Fibroblast of skin of right biceps (primary cell): Measurements from ENCODE around the gene KRT39.
A peak's percentile ranks its signal among the peaks of the same experiment; 100 is the strongest.
"Not testable (repeated sequence)": the region's sequence is repeated elsewhere in the genome, so short reads cannot be mapped to it uniquely, and the experiment has no call there.

ENCODE experiments used
- DNase-seq: peaks from one replicate; pipeline ENCODE4 v3.0.0-alpha.2; 2013

Gene KRT39

GRCh38 chr17:40936976-40937375 is 29.8 kb downstream of the KRT39 start:
- DNase-seq, result no peak

GRCh38 chr17:40936437-40936971 is 30.2 kb downstream of the KRT39 start:
- DNase-seq, result no peak

GRCh38 chr17:40935624-40936023 is 31.1 kb downstream of the KRT39 start:
- DNase-seq, result no peak

- DNase-seq, result no peak
These were observed 34.1 kb downstream of the KRT39 start for GRCh38 chr17:40932608-40933007.

GRCh38 chr17:40931311-40931710 is 35.4 kb downstream of the KRT39 start:
- no peak for DNase-seq

- DNase-seq, result no peak
These were observed 40.4 kb downstream of the KRT39 start for GRCh38 chr17:40926341-40926740.

- peak; percentile 80 for DNase-seq
These were observed 44.5 kb downstream of the KRT39 start for GRCh38 chr17:40922239-40922638.

GRCh38 chr17:40921026-40921425 is 45.7 kb downstream of the KRT39 start:
- no peak for DNase-seq

GRCh38 chr17:40917116-40917515 is 49.6 kb downstream of the KRT39 start:
- not testable (repeated sequence) for DNase-seq

GRCh38 chr17:40916366-40916765 is 50.4 kb downstream of the KRT39 start:
- DNase-seq, result no peak

- DNase-seq, result peak; percentile 72
These were observed 51.0 kb downstream of the KRT39 start for GRCh38 chr17:40915721-40916256.

GRCh38 chr17:40915199-40915661 is 51.5 kb downstream of the KRT39 start:
- peak; percentile 97 for DNase-seq

- DNase-seq, result peak; percentile 13
These were observed 52.5 kb downstream of the KRT39 start for GRCh38 chr17:40914075-40914855.

- DNase-seq, result no peak
These were observed 54.1 kb downstream of the KRT39 start for GRCh38 chr17:40912486-40913210.

- peak; percentile 93 for DNase-seq
These were observed 56.3 kb downstream of the KRT39 start for GRCh38 chr17:40910441-40910841.

- peak; percentile 54 for DNase-seq
These were observed 57.0 kb downstream of the KRT39 start for GRCh38 chr17:40909755-40910154.

- DNase-seq, result peak; percentile 98
These were observed 57.4 kb downstream of the KRT39 start for GRCh38 chr17:40909351-40909750.
